SK-N-SH (cell line): ENCODE measurements around the gene RSPO4. TPM values are rescaled to one million over a fixed set of nuclear protein-coding genes. Genes with fewer than 3 reads are reported as not detected.

Source experiments
- CTCF ChIA-PET: fragments of 300-600, 350-600 bp; formaldehyde crosslinking; extraction: SDS; loops from one replicate; lab custom pipeline; 2021; lab: Yijun Ruan, JAX
- POLR2A ChIA-PET: fragments of 350-600 bp; sonication (Branson Sonifier 250); formaldehyde crosslinking; extraction: SDS; loops from one replicate; lab custom pipeline; 2020; ENCODE audit warnings: antibody characterized with exemption, inconsistent platforms; lab: Yijun Ruan, JAX
- DNase-seq: peaks from one replicate; pipeline ENCODE4 v3.0.0; 2012
- H2AFZ ChIP-seq: fragments of 200-600 bp; sonication (generic); 2 replicates; pipeline ENCODE4 v1.8.1; 2016; ENCODE audit warnings: antibody characterized with exemption, mild to moderate bottlenecking, low read depth
- H3F3A ChIP-seq: fragments of 200-600 bp; sonication (generic); replicated peaks from 2 replicates; pipeline ENCODE3; 2016; ENCODE audit warnings: antibody characterized with exemption, mild to moderate bottlenecking; ENCODE audit not compliant: insufficient read depth
- H3K27ac ChIP-seq, 2 experiments: fragments of 200-500 bp in 1 of 2; fragments of 200-600 bp in 1 of 2; sonication (Bioruptor generic) in 1 of 2; sonication (generic), shearing (Covaris generic) in 1 of 2; 2 replicates each; pipeline versions ENCODE4 v1.5.1 to v1.6.1; 2014 to 2016; ENCODE audit warnings: low read depth in 2 of 2, inconsistent platforms in 1 of 2, low read length in 1 of 2, mild to moderate bottlenecking in 1 of 2, mixed read lengths in 1 of 2
- H3K27me3 ChIP-seq: fragments of 200-600 bp; sonication (generic), shearing (Covaris generic); 2 replicates; pipeline ENCODE4 v1.6.1; 2016; ENCODE audit warnings: mixed run types; ENCODE audit not compliant: insufficient read depth
- H3K36me3 ChIP-seq, 2 experiments: fragments of 200-500 bp in 1 of 2; fragments of 200-600 bp in 1 of 2; sonication (Bioruptor generic) in 1 of 2; sonication (generic) in 1 of 2; replicated peaks in 1 of 2; 2 replicates each; pipeline versions ENCODE3 to v1.5.1; 2014 to 2016; ENCODE audit warnings: low read length in 1 of 2, mild to moderate bottlenecking in 1 of 2; ENCODE audit not compliant: insufficient read depth in 2 of 2, control insufficient read depth in 1 of 2
- H3K4me1 ChIP-seq, 2 experiments: fragments of 200-500 bp in 1 of 2; fragments of 200-600 bp in 1 of 2; sonication (Bioruptor generic) in 1 of 2; sonication (generic), shearing (Covaris generic) in 1 of 2; 2 replicates each; pipeline versions ENCODE4 v1.5.1 to v1.6.1; 2014 to 2016; ENCODE audit warnings: low read depth in 1 of 2, low read length in 1 of 2, mixed run types in 1 of 2; ENCODE audit not compliant: insufficient read depth in 2 of 2, control insufficient read depth in 1 of 2
- H3K4me2 ChIP-seq: fragments of 200-600 bp; sonication (generic), shearing (Covaris generic); 2 replicates; pipeline ENCODE4 v1.6.1; 2017; ENCODE audit warnings: mixed run types
- H3K4me3 ChIP-seq, 2 experiments: fragments of 200-500 bp in 1 of 2; fragments of 200-600 bp in 1 of 2; sonication (Bioruptor generic) in 1 of 2; sonication (generic), shearing (Covaris generic) in 1 of 2; 2 replicates each; pipeline versions ENCODE4 v1.5.1 to v1.8.1; 2014 to 2016; ENCODE audit warnings: low read depth in 2 of 2, inconsistent platforms in 1 of 2, low read length in 1 of 2, mild to moderate bottlenecking in 1 of 2, mixed read lengths in 1 of 2, moderate library complexity in 1 of 2
- H3K79me2 ChIP-seq: fragments of 200-600 bp; sonication (generic); 2 replicates; pipeline ENCODE4 v1.8.1; 2017; ENCODE audit warnings: mild to moderate bottlenecking; ENCODE audit not compliant: insufficient read depth
- H3K9ac ChIP-seq: fragments of 200-600 bp; sonication (generic); 2 replicates; pipeline ENCODE4 v1.6.1; 2017; ENCODE audit warnings: mixed run types
- H3K9me2 ChIP-seq: fragments of 200-600 bp; sonication (generic); 2 replicates; pipeline ENCODE4 v1.6.1; 2017; ENCODE audit warnings: mixed run types
- H3K9me3 ChIP-seq: fragments of 200-600 bp; sonication (generic); 2 replicates; pipeline ENCODE4 v1.6.1; 2017; ENCODE audit warnings: mixed run types, mild to moderate bottlenecking, moderate library complexity
- H4K20me1 ChIP-seq: fragments of 200-600 bp; sonication (generic); 2 replicates; pipeline ENCODE4 v1.6.1; 2017; ENCODE audit warnings: mild to moderate bottlenecking, mixed run types; ENCODE audit not compliant: insufficient read depth
- EP300 ChIP-seq, 2 experiments: IDR thresholded peaks; 2 replicates each; pipeline versions ENCODE4 v1.4.0 to v1.6.1; 2012; ENCODE audit warnings: borderline replicate concordance in 1 of 2, low read depth in 1 of 2, low read length in 1 of 2
- FOXJ3 ChIP-seq: sonication (generic); formaldehyde crosslinking; IDR thresholded peaks from 2 replicates; pipeline ENCODE4 v1.5.1; 2020; ENCODE audit warnings: mild to moderate bottlenecking, missing genetic modification reagents
- GATA2 ChIP-seq: sonication (generic); formaldehyde crosslinking; IDR thresholded peaks from 2 replicates; pipeline ENCODE4 v1.5.0; 2020; ENCODE audit warnings: mild to moderate bottlenecking, missing genetic modification reagents
- JUND ChIP-seq: IDR thresholded peaks from 2 replicates; pipeline ENCODE4 v1.4.0; 2012
- MXI1 ChIP-seq: IDR thresholded peaks from 2 replicates; pipeline ENCODE4 v1.6.1; 2012; ENCODE audit warnings: mild to moderate bottlenecking, low read depth, low read length, improper control_type of control experiment
- NFIC ChIP-seq: IDR thresholded peaks from 2 replicates; pipeline ENCODE4 v1.4.0; 2012; ENCODE audit warnings: borderline replicate concordance
- NRF1 ChIP-seq: IDR thresholded peaks from 2 replicates; pipeline ENCODE4 v1.6.1; 2012; ENCODE audit warnings: low read depth, mild to moderate bottlenecking, low read length
- RAD21 ChIP-seq: IDR thresholded peaks from 2 replicates; pipeline ENCODE4 v1.6.1; 2012; ENCODE audit warnings: mild to moderate bottlenecking, low read length
- RCOR1 ChIP-seq: fragments of 150-350 bp; IDR thresholded peaks from 2 replicates; pipeline ENCODE4 v1.6.1; 2017; ENCODE audit warnings: antibody characterized with exemption, low read length
- REST ChIP-seq: IDR thresholded peaks from 2 replicates; pipeline ENCODE4 v1.6.1; 2012; ENCODE audit warnings: mild to moderate bottlenecking, low read depth, low read length, moderate library complexity
- RXRA ChIP-seq: IDR thresholded peaks from 2 replicates; pipeline ENCODE4 v1.4.0; 2012; ENCODE audit warnings: low read depth, mild to moderate bottlenecking, borderline replicate concordance
- ZBTB33 ChIP-seq: IDR thresholded peaks from 2 replicates; pipeline ENCODE4 v1.4.0; 2012; ENCODE audit warnings: low read depth, borderline replicate concordance
- WGBS: methylation state at CpG from one replicate; pipeline ENCODE4 v1.1.6; 2017; ENCODE audit warnings: low lambda C conversion rate; 5-methylcytosine and 5-hydroxymethylcytosine counted together
- polyA plus RNA-seq, 3 experiments: library from polyadenylated mRNA; depleted of rRNA; stranded (reverse); fragments of >200 nt; gene quantifications; 2 replicates each; pipeline ENCODE4 v1.2.3, GENCODE V29; 2012

RSPO4 gene
- polyA plus RNA-seq, 1 of the 3 experiments (the other 2 are of a cell fraction) = not detected

GRCh38 chr20:1017677-1018076 lies 15.6 kb upstream of the RSPO4 start:
- CTCF ChIA-PET = interaction anchor here (0.8 to 1.3 kb wide), 3 partner anchors 28 to 61 kb away, joined by 3 read pairs; no protein-coding TSS in a partner anchor
- WGBS = 28% methylated on average over 5 of the region's 5 CpGs

More at GRCh38 chr20:1017677-1018076, 15.6 kb upstream of the RSPO4 start:
- H3K36me3 ChIP-seq = no peaks in the 10 kb centered on the region
- no peaks in the 10 kb centered on the region for H3K9me3 ChIP-seq
- no peaks in the 10 kb centered on the region for H3K4me1 ChIP-seq
- H3F3A ChIP-seq = no peaks in the 10 kb centered on the region
- no peak overlapping the region for H3K9ac ChIP-seq
- TF ChIP-seq ZBTB33 = no peak
- TF ChIP-seq FOXJ3 (CRISPR knock-in tag) = no peak
- no peak for TF ChIP-seq RCOR1
- no peak for TF ChIP-seq NRF1
- TF ChIP-seq REST = no peak
- TF ChIP-seq RAD21 = no peak
- no peak for TF ChIP-seq MXI1
- no peak for TF ChIP-seq NFIC
- TF ChIP-seq JUND = no peak
- TF ChIP-seq RXRA = no peak
- no peak for TF ChIP-seq EP300 (IDR thresholded peaks at IDR 0.05; ENCODE audit: borderline replicate concordance in 1 of 2, low read depth in 1 of 2, low read length in 1 of 2)
- TF ChIP-seq GATA2 (CRISPR knock-in tag) = no peak
- no peak overlapping the region for H2AFZ ChIP-seq
- no peaks in the 10 kb centered on the region for H3K79me2 ChIP-seq
- no peak overlapping the region for H3K27ac ChIP-seq
- H3K9me2 ChIP-seq = no peaks in the 10 kb centered on the region
- no peaks in the 10 kb centered on the region; the same call in 1 of the 2 replicates for H3K27me3 ChIP-seq
- no peaks in the 10 kb centered on the region for H4K20me1 ChIP-seq
- no peak for DNase-seq
- no peak overlapping the region for H3K4me3 ChIP-seq
- POLR2A ChIA-PET = no interaction called here
- H3K4me2 ChIP-seq = no peak overlapping the region
